GM12872 (cell line): ENCODE measurements around the gene PHYH.

Experiments
- CTCF ChIP-seq: IDR thresholded peaks from 3 replicates; pipeline ENCODE4 v1.5.1; 2011; ENCODE audit warnings: low read depth, mild to moderate bottlenecking, low read length, moderate library complexity; ENCODE audit not compliant: insufficient read depth

PHYH gene

GRCh38 chr10:13299437-13300287, at the start of gene PHYH:
TSS of gene PHYH (minus strand) at chr10:13300064. CDS start at chr10:13300042, 22 bp downstream.
- no peak for TF ChIP-seq CTCF

GRCh38 chr10:13348216-13349017, 48.6 kb upstream of the PHYH start, which contains the start of gene SEPHS1:
TSS of gene SEPHS1 (minus strand) at chr10:13348293. CDS start at chr10:13344950, 3,343 bp downstream.
- no peak for TF ChIP-seq CTCF

- no peak for TF ChIP-seq CTCF
These were observed 47.8 kb upstream of the PHYH start for GRCh38 chr10:13347500-13348156.

- TF ChIP-seq CTCF = no peak
These were observed 47.2 kb upstream of the PHYH start for GRCh38 chr10:13347043-13347499.

- no peak for TF ChIP-seq CTCF
These were observed 46.6 kb upstream of the PHYH start for GRCh38 chr10:13346283-13347042.

GRCh38 chr10:13340626-13341376, 40.9 kb upstream of the PHYH start:
- TF ChIP-seq CTCF = no peak
